ENCODE data around the gene HMGN5.
A peak's percentile ranks its signal among the peaks of the same experiment; 100 is the strongest.

The HMGN5 gene

GRCh38 chrX:81205551-81205950 is 3.8 kb upstream of the HMGN5 start:
- Histone ChIP-seq H3K4me1 (ENCODE audit: low read length) (peaks cover 22% of the 10 kb centered on the region), H3K4me3 (ENCODE audit: low read length) (no peak overlapping the region), H3K9me3 (ENCODE audit: insufficient read depth, low read length) (no peaks in the 10 kb centered on the region), H4K20me1 (ENCODE audit: insufficient read depth, low read length) (peaks cover 4% of the 10 kb centered on the region; the same call in 1 of the 2 replicates), H3K27ac (ENCODE audit: low read length) (no peak overlapping the region), H2AFZ (ENCODE audit: low read depth, low read length) (no peak overlapping the region), H3K4me2 (ENCODE audit: low read length) (no peak overlapping the region), H3K9ac (ENCODE audit: low read length) (no peak overlapping the region), H3K27me3 (ENCODE audit: low read depth, low read length) (no peaks in the 10 kb centered on the region), H3K36me3 (replicated peaks; ENCODE audit: low read depth, low read length) (peaks cover 9% of the 10 kb centered on the region), H3K79me2 (ENCODE audit: low read length) (peaks cover 51% of the 10 kb centered on the region)
- TF ChIP-seq CTCF (IDR thresholded peaks at IDR 0.05; ENCODE audit: low read depth, low read length) (no peak), EZH2phosphoT487 (IDR thresholded peaks at IDR 0.05; ENCODE audit: low read depth) (no peak)

- H3K27ac ChIP-seq (ENCODE audit: low read length): peak overlapping the region; percentile 96
- no peak for TF ChIP-seq CTCF (IDR thresholded peaks at IDR 0.05; ENCODE audit: low read depth, low read length)
- TF ChIP-seq EZH2phosphoT487 (IDR thresholded peaks at IDR 0.05; ENCODE audit: low read depth): no peak
- H3K79me2 ChIP-seq (ENCODE audit: low read length): peaks cover 51% of the 10 kb centered on the region
- H2AFZ ChIP-seq (ENCODE audit: low read depth, low read length): peak overlapping the region; percentile 84; the same call in 1 of the 2 replicates
- H4K20me1 ChIP-seq (ENCODE audit: insufficient read depth, low read length): peaks cover 4% of the 10 kb centered on the region; the same call in 1 of the 2 replicates
- peak overlapping the region; percentile 97 for H3K9ac ChIP-seq (ENCODE audit: low read length)
- peaks cover 9% of the 10 kb centered on the region for H3K36me3 ChIP-seq (replicated peaks; ENCODE audit: low read depth, low read length)
- H3K4me1 ChIP-seq (ENCODE audit: low read length): peaks cover 22% of the 10 kb centered on the region
- H3K4me3 ChIP-seq (ENCODE audit: low read length): peak overlapping the region; percentile 97
- peak overlapping the region; percentile 79 for H3K4me2 ChIP-seq (ENCODE audit: low read length)
- no peaks in the 10 kb centered on the region for H3K9me3 ChIP-seq (ENCODE audit: insufficient read depth, low read length)
- no peaks in the 10 kb centered on the region for H3K27me3 ChIP-seq (ENCODE audit: low read depth, low read length)
These were observed 1.2 kb upstream of the HMGN5 start for GRCh38 chrX:81202943-81203342.

- Histone ChIP-seq H3K4me1 (ENCODE audit: low read length) (peaks cover 22% of the 10 kb centered on the region), H2AFZ (ENCODE audit: low read depth, low read length) (peak overlapping the region; percentile 84), H3K9ac (ENCODE audit: low read length) (peak overlapping the region; percentile 97), H3K4me2 (ENCODE audit: low read length) (peak overlapping the region; percentile 79), H3K4me3 (ENCODE audit: low read length) (peak overlapping the region; percentile 97), H3K36me3 (replicated peaks; ENCODE audit: low read depth, low read length) (peaks cover 6% of the 10 kb centered on the region), H3K79me2 (ENCODE audit: low read length) (peaks cover 47% of the 10 kb centered on the region), H3K9me3 (ENCODE audit: insufficient read depth, low read length) (no peaks in the 10 kb centered on the region), H3K27ac (ENCODE audit: low read length) (peak overlapping the region; percentile 96), H3K27me3 (ENCODE audit: low read depth, low read length) (no peaks in the 10 kb centered on the region), H4K20me1 (ENCODE audit: insufficient read depth, low read length) (peaks cover 4% of the 10 kb centered on the region; the same call in 1 of the 2 replicates)
- TF ChIP-seq EZH2phosphoT487 (IDR thresholded peaks at IDR 0.05; ENCODE audit: low read depth) (no peak), CTCF (IDR thresholded peaks at IDR 0.05; ENCODE audit: low read depth, low read length) (no peak)
These were observed 725 bp upstream of the HMGN5 start for GRCh38 chrX:81202456-81202819.

- peaks cover 39% of the 10 kb centered on the region for H3K79me2 ChIP-seq (ENCODE audit: low read length)
- peak overlapping the region; percentile 79 for H3K4me2 ChIP-seq (ENCODE audit: low read length)
- no peaks in the 10 kb centered on the region for H3K9me3 ChIP-seq (ENCODE audit: insufficient read depth, low read length)
- H4K20me1 ChIP-seq (ENCODE audit: insufficient read depth, low read length): no peaks in the 10 kb centered on the region; the same call in 1 of the 2 replicates
- peak overlapping the region; percentile 97 for H3K4me3 ChIP-seq (ENCODE audit: low read length)
- H3K36me3 ChIP-seq (replicated peaks; ENCODE audit: low read depth, low read length): peaks cover 5% of the 10 kb centered on the region
- peak overlapping the region; percentile 97 for H3K9ac ChIP-seq (ENCODE audit: low read length)
- H3K27ac ChIP-seq (ENCODE audit: low read length): peak overlapping the region; percentile 96
- H3K27me3 ChIP-seq (ENCODE audit: low read depth, low read length): no peaks in the 10 kb centered on the region
- H3K4me1 ChIP-seq (ENCODE audit: low read length): peaks cover 22% of the 10 kb centered on the region
- TF ChIP-seq EZH2phosphoT487 (IDR thresholded peaks at IDR 0.05; ENCODE audit: low read depth) (no peak), CTCF (IDR thresholded peaks at IDR 0.05; ENCODE audit: low read depth, low read length) (no peak)
- H2AFZ ChIP-seq (ENCODE audit: low read depth, low read length): peak overlapping the region; percentile 84
These were observed 642 bp downstream of the HMGN5 start for GRCh38 chrX:81201071-81201470.

Data from OCI-LY3 (cell line).